ENCODE results near the gene PPP4R1.

- no peak for TF ChIP-seq PKNOX1 (IDR thresholded peaks at IDR 0.05)
- TF ChIP-seq CTBP1 (IDR thresholded peaks at IDR 0.05; ENCODE audit: borderline replicate concordance), result no peak
- no peak for TF ChIP-seq SUZ12 (IDR thresholded peaks at IDR 0.05)
- TF ChIP-seq ELF4 (IDR thresholded peaks at IDR 0.05), result no peak
- TF ChIP-seq SP1 (IDR thresholded peaks at IDR 0.05), result no peak
- no peak for TF ChIP-seq ARNT (IDR thresholded peaks at IDR 0.05)
- no peak for TF ChIP-seq FOXM1 (IDR thresholded peaks at IDR 0.05; ENCODE audit: borderline replicate concordance)
These were observed 47.2 kb upstream of the PPP4R1 start for GRCh38 chr18:9661564-9661963.

Measured in HEK293T (cell line).